Fibroblast of pulmonary artery (primary cell): Measurements from ENCODE around the gene ADAM19.
A peak's percentile ranks its signal among the peaks of the same experiment; 100 is the strongest.

Experiments used
- DNase-seq: peaks from one replicate; pipeline ENCODE4 v3.0.0-alpha.2; 2010; ENCODE audit warnings: low read depth
- H3K4me3 ChIP-seq: replicated peaks from 2 replicates; pipeline ENCODE4 v1.5.1; 2011; ENCODE audit warnings: low read depth, mild to moderate bottlenecking, control low read depth, low read length, moderate library complexity
- TF ChIP-seq, protein P1 (sequence below): IDR thresholded peaks from 2 replicates; pipeline ENCODE4 v1.5.1; 2011; ENCODE audit warnings: mild to moderate bottlenecking, control low read depth, low read length, inconsistent platforms; ENCODE audit errors: missing control alignments

ADAM19 gene

DNA sequence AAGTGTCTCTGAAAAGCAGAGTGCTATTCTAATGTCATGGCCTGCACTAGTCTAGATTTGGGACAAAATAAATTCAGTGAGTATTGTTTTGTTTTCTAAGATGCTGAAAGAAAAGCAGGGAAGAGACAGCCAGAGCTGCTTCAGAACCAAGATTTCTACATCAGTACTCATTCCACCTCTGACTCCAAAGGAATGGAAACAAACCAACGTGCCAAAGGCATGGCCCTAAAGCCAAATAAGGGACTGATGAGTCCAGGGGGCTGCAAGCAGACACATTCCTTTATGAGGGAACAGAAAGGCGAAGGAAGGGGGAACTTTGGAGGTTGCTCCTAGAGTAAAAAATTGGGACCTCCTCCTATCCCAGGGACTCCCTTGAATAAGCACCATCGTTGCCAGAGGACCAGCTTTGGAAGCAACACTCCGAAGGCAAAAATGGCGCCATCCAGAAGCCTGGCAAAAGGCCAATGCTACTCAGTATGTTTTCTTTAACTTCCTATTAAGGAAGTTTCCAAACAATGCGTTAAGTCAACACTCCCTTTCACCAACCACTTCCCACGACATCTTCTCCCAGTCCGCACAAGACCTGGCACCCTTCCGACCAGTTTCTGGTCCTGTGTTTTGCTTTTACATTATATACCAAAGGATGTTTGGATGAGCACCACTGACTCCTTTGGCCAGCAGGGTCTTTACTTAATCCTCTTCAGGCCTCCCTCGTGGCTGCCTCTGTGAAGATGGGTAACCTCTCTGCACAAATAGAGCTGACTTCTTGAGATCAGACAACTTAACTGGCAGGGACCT, 31.6 kb downstream of the ADAM19 start:
- H3K4me3 ChIP-seq = no peak overlapping the region
- DNase-seq = peak; percentile 81

DNA sequence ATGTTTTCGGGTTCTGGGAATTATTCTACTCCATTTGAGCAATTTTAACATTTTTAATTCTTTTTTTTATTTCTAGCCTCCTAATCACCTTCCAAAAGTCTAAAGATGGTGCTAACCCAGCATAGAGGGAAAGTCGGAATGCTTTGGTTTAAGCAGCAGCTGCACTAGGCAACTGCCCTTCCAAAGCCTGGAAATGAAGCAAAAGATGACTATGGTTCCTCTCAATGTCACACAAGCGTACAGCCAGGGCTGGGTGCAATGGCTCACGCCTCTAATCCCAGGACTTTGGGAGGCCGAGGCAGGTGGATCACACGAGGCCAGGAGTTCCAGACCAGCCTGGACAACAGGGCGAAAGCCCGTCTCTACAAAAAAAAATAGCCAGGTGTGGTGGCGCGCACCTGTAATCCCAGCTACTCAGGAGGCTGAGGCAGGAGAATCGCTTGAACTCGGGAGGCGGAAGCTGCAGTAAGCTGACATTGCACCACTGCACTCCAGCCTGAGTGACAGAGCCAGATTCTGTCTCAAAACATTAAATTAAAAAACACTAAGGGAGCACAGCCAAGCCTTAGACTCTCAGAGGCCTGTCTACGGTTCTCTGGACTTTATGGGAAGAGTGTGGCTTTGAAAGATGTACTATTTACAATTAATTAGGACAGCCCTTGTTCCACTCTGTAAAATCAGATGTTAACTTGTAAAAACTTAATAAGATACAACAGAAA, 33.1 kb downstream of the ADAM19 start:
- no peak for DNase-seq
- TF ChIP-seq, protein P1, sequence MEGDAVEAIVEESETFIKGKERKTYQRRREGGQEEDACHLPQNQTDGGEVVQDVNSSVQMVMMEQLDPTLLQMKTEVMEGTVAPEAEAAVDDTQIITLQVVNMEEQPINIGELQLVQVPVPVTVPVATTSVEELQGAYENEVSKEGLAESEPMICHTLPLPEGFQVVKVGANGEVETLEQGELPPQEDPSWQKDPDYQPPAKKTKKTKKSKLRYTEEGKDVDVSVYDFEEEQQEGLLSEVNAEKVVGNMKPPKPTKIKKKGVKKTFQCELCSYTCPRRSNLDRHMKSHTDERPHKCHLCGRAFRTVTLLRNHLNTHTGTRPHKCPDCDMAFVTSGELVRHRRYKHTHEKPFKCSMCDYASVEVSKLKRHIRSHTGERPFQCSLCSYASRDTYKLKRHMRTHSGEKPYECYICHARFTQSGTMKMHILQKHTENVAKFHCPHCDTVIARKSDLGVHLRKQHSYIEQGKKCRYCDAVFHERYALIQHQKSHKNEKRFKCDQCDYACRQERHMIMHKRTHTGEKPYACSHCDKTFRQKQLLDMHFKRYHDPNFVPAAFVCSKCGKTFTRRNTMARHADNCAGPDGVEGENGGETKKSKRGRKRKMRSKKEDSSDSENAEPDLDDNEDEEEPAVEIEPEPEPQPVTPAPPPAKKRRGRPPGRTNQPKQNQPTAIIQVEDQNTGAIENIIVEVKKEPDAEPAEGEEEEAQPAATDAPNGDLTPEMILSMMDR = no peak

More for the DNA sequence above, 31.6 kb downstream of the ADAM19 start:
- TF ChIP-seq, protein P1 = no peak

DNA sequence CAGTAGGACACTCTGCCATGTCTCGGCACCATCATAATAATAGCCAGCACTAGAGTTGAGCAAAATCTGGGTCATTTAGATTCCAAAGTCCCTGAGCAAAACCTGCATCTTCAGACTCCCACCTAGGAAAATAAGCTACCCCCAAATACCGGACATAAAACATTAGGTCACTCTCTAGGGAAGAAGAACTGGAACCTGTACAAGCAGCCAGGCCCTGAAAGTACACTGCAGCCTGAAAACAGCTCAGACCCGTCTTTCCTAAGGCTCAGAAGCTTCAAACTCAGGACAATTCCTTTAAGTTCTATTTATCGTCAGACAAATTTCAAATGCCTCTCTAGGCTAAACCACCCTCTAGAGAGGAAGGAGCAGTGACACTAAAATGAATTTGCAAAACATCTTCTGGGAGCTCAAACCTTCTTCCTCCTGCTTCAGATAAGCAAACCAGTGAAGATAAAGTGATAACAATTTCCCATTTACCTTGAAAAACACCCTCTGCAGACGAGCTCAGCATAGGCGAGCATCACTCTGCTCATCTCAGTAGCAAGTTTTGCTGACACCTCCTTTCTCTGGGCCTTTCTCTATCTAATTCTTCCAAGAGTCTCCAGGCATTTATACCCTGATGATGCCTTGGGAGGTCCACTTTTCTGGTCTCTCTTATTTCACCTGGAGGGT, 34.0 kb downstream of the ADAM19 start:
- peak overlapping the region; percentile 31 for H3K4me3 ChIP-seq
- TF ChIP-seq, protein P1 = no peak
- peak; percentile 26 for DNase-seq

More for the DNA sequence above, 33.1 kb downstream of the ADAM19 start:
- no peak overlapping the region for H3K4me3 ChIP-seq

- peak overlapping the region; percentile 31 for H3K4me3 ChIP-seq
- DNase-seq = peak; percentile 87
- TF ChIP-seq, protein P1 = no peak
These were observed 34.7 kb downstream of the ADAM19 start for GRCh38 chr5:157540707-157541446.

- DNase-seq = no peak
- H3K4me3 ChIP-seq = no peak overlapping the region
- TF ChIP-seq, protein P1 = no peak
These were observed 35.5 kb downstream of the ADAM19 start for GRCh38 chr5:157540124-157540523.

DNA sequence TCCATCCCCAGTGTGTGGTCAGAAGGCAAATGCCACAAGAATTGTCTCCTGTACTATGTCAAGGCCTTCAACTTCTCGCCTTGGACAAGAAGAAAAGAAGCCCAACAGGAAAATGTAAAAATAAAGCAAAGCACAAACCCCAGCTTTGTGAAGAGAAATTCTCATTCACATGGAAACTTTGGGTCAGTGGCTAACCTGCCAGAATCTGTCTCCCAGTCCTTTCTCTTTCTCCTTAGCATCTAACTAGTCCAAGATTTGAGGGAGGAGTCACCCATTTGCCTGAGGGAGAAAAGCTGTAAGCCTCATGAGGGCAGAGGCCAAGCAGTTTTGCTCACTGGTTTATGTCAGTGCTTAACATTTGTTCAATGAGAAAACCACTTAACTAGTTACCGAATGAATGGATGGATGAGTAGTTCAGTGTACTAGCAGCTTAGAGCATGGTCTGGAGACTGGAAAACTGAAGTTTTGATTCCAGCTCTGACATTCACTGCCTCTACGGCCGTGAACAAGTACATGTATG, 36.0 kb downstream of the ADAM19 start:
- no peak for DNase-seq
- TF ChIP-seq, protein P1 = no peak
- no peak overlapping the region for H3K4me3 ChIP-seq
